ENCODE data around the gene VWA8. TPM values are rescaled to one million over a fixed set of nuclear protein-coding genes. Genes with fewer than 3 reads are reported as not detected.
"Not testable (repeated sequence)": the region's sequence is repeated elsewhere in the genome, so short reads cannot be mapped to it uniquely, and the experiment has no call there.

VWA8 gene
- total RNA-seq, 1 donor from 2014 or later: 21.4 TPM

- DNase-seq (ENCODE audit: low spot score) (no peak), ATAC-seq (no peak)
- intact Hi-C loops (cut with DNase I): no loop called here
Observed at GRCh38 chr13:41970918-41971317, 10.0 kb upstream of the VWA8 start.

- ATAC-seq (no peak), DNase-seq (ENCODE audit: low spot score) (no peak)
- intact Hi-C loops (cut with DNase I): no loop called here
Observed at GRCh38 chr13:41970022-41970421, 9.1 kb upstream of the VWA8 start.

- ATAC-seq: no peak
- no peak for DNase-seq (ENCODE audit: low spot score)
- intact Hi-C loops (cut with DNase I): no loop called here
Observed at GRCh38 chr13:41969072-41969471, 8.2 kb upstream of the VWA8 start.

GRCh38 chr13:41966671-41967070, 5.8 kb upstream of the VWA8 start:
- DNase-seq (ENCODE audit: low spot score) (no peak), ATAC-seq (no peak)
- intact Hi-C loops (cut with DNase I): no loop called here

GRCh38 chr13:41962994-41963393, 2.1 kb upstream of the VWA8 start:
- DNase-seq (ENCODE audit: low spot score) (no peak), ATAC-seq (no peak)
- intact Hi-C loops (cut with DNase I): no loop called here

GRCh38 chr13:41961466-41961760, 504 bp upstream of the VWA8 start:
- DNase-seq (ENCODE audit: low spot score) (no peak), ATAC-seq (no peak)
- intact Hi-C loops (cut with DNase I): no loop called here

GRCh38 chr13:41960211-41960636, 685 bp downstream of the VWA8 start:
- intact Hi-C loops (cut with DNase I): no loop called here
- DNase-seq (ENCODE audit: low spot score) (no peak), ATAC-seq (no peak)

- ATAC-seq (no peak), DNase-seq (ENCODE audit: low spot score) (no peak)
- intact Hi-C loops (cut with DNase I): no loop called here
Observed at GRCh38 chr13:41956272-41956671, 4.6 kb downstream of the VWA8 start.

GRCh38 chr13:41955605-41956004, 5.3 kb downstream of the VWA8 start:
- intact Hi-C loops (cut with DNase I): no loop called here
- ATAC-seq (no peak), DNase-seq (ENCODE audit: low spot score) (no peak)

- DNase-seq (ENCODE audit: low spot score): no peak
- intact Hi-C loops (cut with DNase I): no loop called here
Observed at GRCh38 chr13:41954226-41954625, 6.7 kb downstream of the VWA8 start.

GRCh38 chr13:41952749-41953148, 8.2 kb downstream of the VWA8 start:
- DNase-seq (ENCODE audit: low spot score): no peak
- ATAC-seq: no peak
- intact Hi-C loops (cut with DNase I): no loop called here

More at GRCh38 chr13:41954226-41954625, 6.7 kb downstream of the VWA8 start:
- no peak for ATAC-seq

GRCh38 chr13:41949104-41949503, 11.8 kb downstream of the VWA8 start:
- ATAC-seq; intact Hi-C loops (cut with DNase I); DNase-seq (ENCODE audit: low spot score): not testable (repeated sequence)

GRCh38 chr13:41945926-41946325, 15.0 kb downstream of the VWA8 start:
- no peak for DNase-seq (ENCODE audit: low spot score)
- intact Hi-C loops (cut with DNase I): no loop called here
- no peak for ATAC-seq

- ATAC-seq (no peak), DNase-seq (ENCODE audit: low spot score) (no peak)
- intact Hi-C loops (cut with DNase I): no loop called here
Observed at GRCh38 chr13:41944635-41945397, 16.1 kb downstream of the VWA8 start.

- no peak for ATAC-seq
- no peak for DNase-seq (ENCODE audit: low spot score)
- intact Hi-C loops (cut with DNase I): no loop called here
Observed at GRCh38 chr13:41944229-41944628, 16.7 kb downstream of the VWA8 start.

- DNase-seq (ENCODE audit: low spot score): no peak
- intact Hi-C loops (cut with DNase I): no loop called here
- no peak for ATAC-seq
Observed at GRCh38 chr13:41942462-41943094, 18.3 kb downstream of the VWA8 start.

- ATAC-seq: no peak
- intact Hi-C loops (cut with DNase I): no loop called here
- no peak for DNase-seq (ENCODE audit: low spot score)
Observed at GRCh38 chr13:41941174-41941573, 19.7 kb downstream of the VWA8 start.

- no peak for DNase-seq (ENCODE audit: low spot score)
- intact Hi-C loops (cut with DNase I): no loop called here
- ATAC-seq: no peak
Observed at GRCh38 chr13:41939398-41939797, 21.5 kb downstream of the VWA8 start.

GRCh38 chr13:41938918-41939317, 22.0 kb downstream of the VWA8 start:
- no peak for ATAC-seq
- intact Hi-C loops (cut with DNase I): no loop called here

GRCh38 chr13:41937388-41937787, 23.5 kb downstream of the VWA8 start:
- intact Hi-C loops (cut with DNase I): no loop called here
- DNase-seq (ENCODE audit: low spot score): no peak
- no peak for ATAC-seq

More at GRCh38 chr13:41938918-41939317, 22.0 kb downstream of the VWA8 start:
- no peak for DNase-seq (ENCODE audit: low spot score)

GRCh38 chr13:41935501-41935900, 25.4 kb downstream of the VWA8 start:
- no peak for DNase-seq (ENCODE audit: low spot score)
- intact Hi-C loops (cut with DNase I): no loop called here
- no peak for ATAC-seq
